ENCODE results near the gene B3GNT2. TPM values are rescaled to one million over a fixed set of nuclear protein-coding genes. Genes with fewer than 3 reads are reported as not detected.

The B3GNT2 gene
- total RNA-seq, 1 experiment from 2014 or later = 50.5 TPM

DNA sequence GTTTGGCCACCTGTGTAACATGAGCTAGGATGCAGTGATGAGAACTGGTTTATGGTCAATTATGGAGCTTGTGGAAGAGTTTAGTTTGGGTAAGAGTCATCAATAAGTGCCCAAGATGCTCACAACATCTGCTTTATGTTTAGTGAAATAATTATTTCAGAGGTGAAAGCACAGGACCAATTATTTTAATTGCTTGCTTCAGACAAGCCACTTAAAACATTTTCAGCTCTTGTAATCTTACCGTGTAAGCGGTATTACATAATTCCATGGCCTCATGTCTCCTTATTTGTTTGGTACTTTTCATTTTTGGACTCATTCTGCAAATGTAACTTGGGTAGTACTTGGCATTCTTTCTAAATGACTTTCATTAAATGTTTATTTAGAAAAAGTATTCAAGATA, 5.4 kb downstream of the B3GNT2 start:
- no peak overlapping the region for H3K27ac Mint-ChIP-seq (ENCODE audit: unreplicated experiment)
- H3K4me1 ChIP-seq = peaks cover 15% of the 10 kb centered on the region
- TF ChIP-seq, protein P1, sequence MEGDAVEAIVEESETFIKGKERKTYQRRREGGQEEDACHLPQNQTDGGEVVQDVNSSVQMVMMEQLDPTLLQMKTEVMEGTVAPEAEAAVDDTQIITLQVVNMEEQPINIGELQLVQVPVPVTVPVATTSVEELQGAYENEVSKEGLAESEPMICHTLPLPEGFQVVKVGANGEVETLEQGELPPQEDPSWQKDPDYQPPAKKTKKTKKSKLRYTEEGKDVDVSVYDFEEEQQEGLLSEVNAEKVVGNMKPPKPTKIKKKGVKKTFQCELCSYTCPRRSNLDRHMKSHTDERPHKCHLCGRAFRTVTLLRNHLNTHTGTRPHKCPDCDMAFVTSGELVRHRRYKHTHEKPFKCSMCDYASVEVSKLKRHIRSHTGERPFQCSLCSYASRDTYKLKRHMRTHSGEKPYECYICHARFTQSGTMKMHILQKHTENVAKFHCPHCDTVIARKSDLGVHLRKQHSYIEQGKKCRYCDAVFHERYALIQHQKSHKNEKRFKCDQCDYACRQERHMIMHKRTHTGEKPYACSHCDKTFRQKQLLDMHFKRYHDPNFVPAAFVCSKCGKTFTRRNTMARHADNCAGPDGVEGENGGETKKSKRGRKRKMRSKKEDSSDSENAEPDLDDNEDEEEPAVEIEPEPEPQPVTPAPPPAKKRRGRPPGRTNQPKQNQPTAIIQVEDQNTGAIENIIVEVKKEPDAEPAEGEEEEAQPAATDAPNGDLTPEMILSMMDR (IDR thresholded peaks at IDR 0.05; ENCODE audit: insufficient read depth in 1 of 2, low read depth in 1 of 2, low read length in 1 of 2, severe bottlenecking in 1 of 2, unreplicated experiment in 1 of 2) = no peak
- H3K4me3 Mint-ChIP-seq (ENCODE audit: unreplicated experiment) = no peak overlapping the region
- intact Hi-C loops (cut with micrococcal nuclease; ENCODE audit: unreplicated experiment) = no loop called here
- DNase-seq = no peak
- BruUV-seq (replicated peaks) = no TSS peak
- ChIA-PET POLR2A (no interaction called here), CTCF (no interaction called here)
- peaks cover 36% of the 10 kb centered on the region for H3K36me3 Mint-ChIP-seq (ENCODE audit: insufficient read depth, unreplicated experiment)
- no peaks in the 10 kb centered on the region for H3K27me3 Mint-ChIP-seq (ENCODE audit: insufficient read depth, unreplicated experiment)
- no peaks in the 10 kb centered on the region for H3K9me3 ChIP-seq
- no peaks in the 10 kb centered on the region for H3K36me3 ChIP-seq (ENCODE audit: control insufficient read depth, insufficient read depth, low read length)
- H3K9me3 Mint-ChIP-seq (ENCODE audit: unreplicated experiment) = no peaks in the 10 kb centered on the region
- no peaks in the 10 kb centered on the region for H3K27me3 ChIP-seq (replicated peaks; ENCODE audit: control insufficient read depth, insufficient read depth, low read length)
- H3K4me1 Mint-ChIP-seq (ENCODE audit: low read depth, unreplicated experiment) = peaks cover 42% of the 10 kb centered on the region
- no peak overlapping the region for H3K4me3 ChIP-seq (ENCODE audit: low read depth, low read length)

DNA sequence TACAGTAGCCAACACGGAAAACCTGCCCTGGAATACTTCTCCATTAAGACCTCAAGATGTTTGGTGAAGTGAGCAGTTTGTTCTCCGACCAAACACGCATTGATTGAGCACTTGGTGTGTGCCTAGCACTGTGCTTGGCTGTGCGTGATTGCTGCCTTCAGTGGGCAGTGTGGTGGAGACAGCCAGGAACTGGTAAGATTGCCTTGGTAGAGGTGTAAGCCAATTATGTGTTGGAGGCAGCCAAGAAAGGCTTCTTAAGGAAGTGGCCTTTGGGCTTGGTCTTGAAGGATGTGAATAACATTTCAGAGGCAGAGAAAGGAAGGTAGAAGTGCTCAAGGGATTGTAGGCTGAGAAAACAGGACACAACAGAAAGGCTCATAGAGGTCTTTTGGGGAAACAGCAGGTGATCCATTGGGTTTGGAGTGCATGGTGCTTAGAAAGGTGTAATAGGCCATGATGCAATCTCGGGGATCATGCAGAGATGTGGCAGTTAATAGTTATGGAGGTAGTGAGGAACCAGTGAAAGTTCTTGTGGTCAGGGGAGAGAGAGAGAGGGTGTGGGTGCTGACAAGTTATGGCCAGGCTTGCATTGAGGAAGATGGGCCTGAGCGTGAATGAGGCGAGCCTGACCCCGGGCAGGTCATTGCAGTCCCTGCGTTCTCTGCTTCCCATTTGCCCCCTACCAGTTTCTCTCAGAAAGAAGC, 6.3 kb downstream of the B3GNT2 start:
- peaks cover 15% of the 10 kb centered on the region for H3K4me1 ChIP-seq
- TF ChIP-seq, protein P1 (IDR thresholded peaks at IDR 0.05; ENCODE audit: insufficient read depth in 1 of 2, low read depth in 1 of 2, low read length in 1 of 2, severe bottlenecking in 1 of 2, unreplicated experiment in 1 of 2) = no peak
- DNase-seq = no peak
- H3K9me3 ChIP-seq = no peaks in the 10 kb centered on the region
- no peaks in the 10 kb centered on the region for H3K27me3 Mint-ChIP-seq (ENCODE audit: insufficient read depth, unreplicated experiment)
- ChIA-PET CTCF (no interaction called here), POLR2A (no interaction called here)
- H3K4me1 Mint-ChIP-seq (ENCODE audit: low read depth, unreplicated experiment) = peaks cover 43% of the 10 kb centered on the region
- no peak overlapping the region for H3K4me3 ChIP-seq (ENCODE audit: low read depth, low read length)
- H3K4me3 Mint-ChIP-seq (ENCODE audit: unreplicated experiment) = no peak overlapping the region
- H3K27me3 ChIP-seq (replicated peaks; ENCODE audit: control insufficient read depth, insufficient read depth, low read length) = no peaks in the 10 kb centered on the region
- peaks cover 40% of the 10 kb centered on the region for H3K36me3 Mint-ChIP-seq (ENCODE audit: insufficient read depth, unreplicated experiment)
- no TSS peak for BruUV-seq (replicated peaks)
- H3K9me3 Mint-ChIP-seq (ENCODE audit: unreplicated experiment) = no peaks in the 10 kb centered on the region
- intact Hi-C loops (cut with micrococcal nuclease; ENCODE audit: unreplicated experiment) = no loop called here
- no peaks in the 10 kb centered on the region for H3K36me3 ChIP-seq (ENCODE audit: control insufficient read depth, insufficient read depth, low read length)
- peak overlapping the region; percentile 16 for H3K27ac Mint-ChIP-seq (ENCODE audit: unreplicated experiment)

DNA sequence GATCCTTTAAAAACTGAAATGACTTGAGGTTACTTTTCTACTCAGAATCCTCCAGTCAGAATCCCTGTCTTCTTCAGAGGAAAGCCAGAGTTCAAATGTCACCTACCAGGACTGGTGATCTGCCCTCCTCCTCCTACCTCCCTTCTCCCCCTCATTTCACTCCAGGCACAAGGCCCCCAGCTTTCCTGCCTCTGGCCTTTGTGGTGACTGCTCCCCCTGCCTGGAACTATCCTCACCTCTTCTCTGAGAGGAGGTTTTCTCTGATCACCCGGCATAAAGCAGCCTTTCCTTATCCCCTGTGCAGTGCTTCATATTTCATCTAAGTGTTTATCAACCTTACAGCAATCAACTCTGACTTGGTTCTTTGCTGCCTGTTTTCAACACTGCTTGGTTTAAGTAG, 6.8 kb downstream of the B3GNT2 start:
- peaks cover 15% of the 10 kb centered on the region for H3K4me1 ChIP-seq
- Mint-ChIP-seq H3K9me3 (ENCODE audit: unreplicated experiment) (no peaks in the 10 kb centered on the region), H3K4me3 (ENCODE audit: unreplicated experiment) (no peak overlapping the region), H3K4me1 (ENCODE audit: low read depth, unreplicated experiment) (peaks cover 49% of the 10 kb centered on the region), H3K27me3 (ENCODE audit: insufficient read depth, unreplicated experiment) (no peaks in the 10 kb centered on the region), H3K27ac (ENCODE audit: unreplicated experiment) (peak overlapping the region; percentile 16), H3K36me3 (ENCODE audit: insufficient read depth, unreplicated experiment) (peaks cover 46% of the 10 kb centered on the region)
- ChIA-PET POLR2A (no interaction called here), CTCF (no interaction called here)
- intact Hi-C loops (cut with micrococcal nuclease; ENCODE audit: unreplicated experiment) = no loop called here
- TF ChIP-seq, protein P1 (IDR thresholded peaks at IDR 0.05; ENCODE audit: insufficient read depth in 1 of 2, low read depth in 1 of 2, low read length in 1 of 2, severe bottlenecking in 1 of 2, unreplicated experiment in 1 of 2) = no peak
- no TSS peak for BruUV-seq (replicated peaks)
- no peak overlapping the region for H3K4me3 ChIP-seq (ENCODE audit: low read depth, low read length)
- H3K9me3 ChIP-seq = no peaks in the 10 kb centered on the region
- no peaks in the 10 kb centered on the region for H3K27me3 ChIP-seq (replicated peaks; ENCODE audit: control insufficient read depth, insufficient read depth, low read length)
- DNase-seq = no peak
- H3K36me3 ChIP-seq (ENCODE audit: control insufficient read depth, insufficient read depth, low read length) = no peaks in the 10 kb centered on the region
